DMS79 treated with DMSO at 0.1 percent for 48 hours (cell line): Measurements from ENCODE around the gene DHX38.
A peak's percentile ranks its signal among the peaks of the same experiment; 100 is the strongest.

ENCODE experiments used
- DNase-seq: peaks from one replicate; lab custom pipeline; 2025; lab: John Stamatoyannopoulos, UW

Gene DHX38

GRCh38 chr16:72123426-72123825, 29.8 kb downstream of the DHX38 start:
- DNase-seq = no peak

- DNase-seq = no peak
These were observed 30.5 kb downstream of the DHX38 start for GRCh38 chr16:72124148-72124547.

- peak; percentile 42 for DNase-seq
These were observed 31.4 kb downstream of the DHX38 start for GRCh38 chr16:72124761-72125634.

GRCh38 chr16:72125635-72126428, 32.2 kb downstream of the DHX38 start:
- no peak for DNase-seq

GRCh38 chr16:72126429-72126765, 32.8 kb downstream of the DHX38 start:
- no peak for DNase-seq

GRCh38 chr16:72128701-72129100, 35.1 kb downstream of the DHX38 start:
- DNase-seq = no peak

- DNase-seq = no peak
These were observed 36.5 kb downstream of the DHX38 start for GRCh38 chr16:72129976-72130656.

- no peak for DNase-seq
These were observed 37.4 kb downstream of the DHX38 start for GRCh38 chr16:72131036-72131435.

GRCh38 chr16:72132726-72133125, 39.1 kb downstream of the DHX38 start:
- DNase-seq = no peak

- no peak for DNase-seq
These were observed 40.9 kb downstream of the DHX38 start for GRCh38 chr16:72134507-72134906.

GRCh38 chr16:72137380-72138063, 43.9 kb downstream of the DHX38 start:
- no peak for DNase-seq

GRCh38 chr16:72138064-72138572, 44.5 kb downstream of the DHX38 start:
- DNase-seq = no peak

GRCh38 chr16:72139908-72140307, 46.3 kb downstream of the DHX38 start:
- no peak for DNase-seq

GRCh38 chr16:72142476-72142875, 48.8 kb downstream of the DHX38 start:
- no peak for DNase-seq

- no peak for DNase-seq
These were observed 56.2 kb downstream of the DHX38 start for GRCh38 chr16:72149676-72150464.

- DNase-seq = no peak
These were observed 65.7 kb downstream of the DHX38 start for GRCh38 chr16:72159386-72159785.

GRCh38 chr16:72159801-72160200, 66.2 kb downstream of the DHX38 start:
- DNase-seq = peak; percentile 26

GRCh38 chr16:72162105-72162692, 68.6 kb downstream of the DHX38 start:
- no peak for DNase-seq
